Amniotic stem cell (primary cell): ENCODE measurements around the gene PCED1A.

Experiments used
- DNase-seq: peaks from one replicate; lab custom pipeline; 2025; lab: John Stamatoyannopoulos, UW

The PCED1A gene

DNA sequence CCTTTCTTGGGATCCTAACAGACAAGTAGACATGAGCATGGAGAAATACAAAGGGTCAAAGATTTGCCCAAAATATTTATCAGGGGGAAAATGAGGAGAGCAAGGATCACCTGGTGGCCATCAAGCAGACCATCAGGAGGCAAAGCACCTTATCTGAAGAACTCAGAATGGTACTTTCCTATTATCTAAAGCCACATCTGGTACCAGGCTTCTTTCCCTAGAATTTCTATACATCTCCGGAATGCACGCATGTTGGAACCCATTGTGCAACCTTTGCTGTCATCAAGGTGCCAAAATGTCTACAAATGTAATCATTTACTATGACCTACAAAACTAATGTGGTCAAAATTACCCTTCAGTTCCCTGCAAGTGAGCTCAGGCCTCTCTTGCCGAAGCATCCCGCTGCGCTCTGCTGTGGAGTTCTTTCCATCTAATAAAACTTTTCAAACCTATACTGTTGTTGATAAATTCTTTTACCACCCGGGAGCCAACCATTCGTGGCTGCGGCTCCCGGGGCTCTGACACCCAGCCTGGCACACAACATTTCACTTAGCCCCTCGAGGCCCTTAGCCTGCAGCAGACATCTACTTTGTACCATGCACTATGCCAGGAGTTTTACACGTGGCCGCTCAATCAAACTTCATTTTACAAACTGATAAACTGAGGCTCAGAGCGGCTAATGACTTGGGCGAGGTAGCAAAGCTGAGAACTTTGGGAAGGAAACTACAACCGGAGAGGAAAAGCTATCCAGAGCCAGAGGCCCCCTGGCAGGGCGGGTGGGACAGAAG, 36.2 kb downstream of the PCED1A start:
- no peak for DNase-seq

DNA sequence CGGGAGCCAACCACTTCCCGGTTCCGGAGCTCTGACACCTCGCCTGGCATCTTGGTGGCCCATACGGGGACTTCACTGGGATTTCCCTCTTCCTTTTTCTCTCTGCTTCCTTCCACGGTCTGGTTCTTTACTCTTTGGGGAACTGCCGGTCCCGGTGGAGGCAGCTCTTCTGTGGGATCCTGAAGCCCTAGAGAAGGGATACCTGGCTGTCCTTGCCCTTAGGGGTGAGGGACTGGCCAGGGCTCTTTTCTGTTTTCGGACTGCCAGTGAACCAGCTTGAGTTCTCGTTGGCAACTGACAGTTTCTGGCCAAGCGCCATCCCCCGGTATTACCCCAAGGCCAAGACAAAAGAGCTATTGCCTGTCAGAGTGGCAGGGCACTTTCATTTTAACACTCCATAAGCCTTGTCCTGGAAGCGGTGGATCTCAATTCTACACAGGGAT, 39.1 kb downstream of the PCED1A start:
- no peak for DNase-seq

DNA sequence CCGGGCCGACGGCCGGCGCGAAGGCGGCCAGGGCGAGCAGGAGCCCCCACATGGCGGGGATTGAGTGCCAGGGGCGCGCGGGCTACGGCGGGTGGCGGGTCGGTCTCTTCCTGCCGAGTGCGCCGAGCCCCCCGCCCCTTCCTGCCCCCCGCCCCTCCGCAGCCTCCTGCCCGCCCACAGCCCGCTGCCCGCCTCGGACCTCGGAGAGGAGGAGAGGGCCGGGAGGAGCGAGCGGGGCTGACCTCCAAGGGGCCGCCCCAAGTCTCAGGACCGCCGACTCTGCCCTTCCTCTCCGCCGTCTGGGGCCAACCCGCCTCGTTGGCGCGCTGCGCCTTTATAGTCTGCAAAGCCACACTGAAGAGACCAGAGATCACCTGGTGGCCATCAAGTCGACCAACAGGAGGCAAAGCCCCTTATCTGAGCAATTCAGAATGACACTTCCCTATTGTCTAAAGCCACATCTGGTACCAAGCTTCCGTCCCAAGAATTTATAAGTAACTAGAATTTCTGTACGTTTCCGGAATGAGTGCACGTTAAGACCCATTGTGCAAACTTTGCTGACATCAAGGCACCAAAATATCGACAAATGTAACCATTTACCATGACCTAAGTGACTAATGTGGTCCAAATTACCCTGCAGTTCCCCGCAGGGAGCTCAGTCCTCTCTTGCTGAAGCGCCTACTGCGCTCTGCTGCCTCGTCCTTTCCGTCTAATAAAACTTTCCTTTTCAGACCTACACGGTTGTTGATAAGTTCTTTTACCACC, 39.8 kb downstream of the PCED1A start, which contains the start of gene CPXM1:
CPXM1 (minus strand) TSS at position 107 of the 765 bp plus-strand sequence; CDS start at position 52, 55 bp downstream.
- DNase-seq, result no peak

GRCh38 chr20:2799688-2800520, 40.6 kb downstream of the PCED1A start:
- DNase-seq, result no peak

DNA sequence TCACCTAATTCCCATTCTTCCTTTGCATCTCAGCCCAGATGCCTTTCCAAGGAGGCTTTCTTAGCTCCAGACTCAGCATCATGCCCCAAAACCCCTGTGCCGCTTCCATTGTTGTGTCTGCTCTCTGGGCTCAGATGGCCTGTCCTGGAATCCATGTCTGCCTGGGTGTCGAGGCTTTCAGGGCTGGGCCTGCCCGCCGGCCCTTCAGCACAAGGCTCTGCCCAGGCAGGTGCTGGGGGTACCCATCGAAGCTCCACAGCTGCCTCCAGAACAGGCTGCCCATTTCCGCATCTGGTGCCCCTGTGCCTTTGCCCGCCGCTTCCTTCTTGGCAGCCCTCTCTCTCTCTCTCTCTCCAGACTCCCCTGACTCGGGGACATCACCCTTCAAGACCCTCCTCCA, 41.2 kb downstream of the PCED1A start:
- DNase-seq, result no peak

GRCh38 chr20:2798814-2799213, 41.6 kb downstream of the PCED1A start:
- no peak for DNase-seq

GRCh38 chr20:2798095-2798805, 42.2 kb downstream of the PCED1A start:
- DNase-seq, result no peak

DNA sequence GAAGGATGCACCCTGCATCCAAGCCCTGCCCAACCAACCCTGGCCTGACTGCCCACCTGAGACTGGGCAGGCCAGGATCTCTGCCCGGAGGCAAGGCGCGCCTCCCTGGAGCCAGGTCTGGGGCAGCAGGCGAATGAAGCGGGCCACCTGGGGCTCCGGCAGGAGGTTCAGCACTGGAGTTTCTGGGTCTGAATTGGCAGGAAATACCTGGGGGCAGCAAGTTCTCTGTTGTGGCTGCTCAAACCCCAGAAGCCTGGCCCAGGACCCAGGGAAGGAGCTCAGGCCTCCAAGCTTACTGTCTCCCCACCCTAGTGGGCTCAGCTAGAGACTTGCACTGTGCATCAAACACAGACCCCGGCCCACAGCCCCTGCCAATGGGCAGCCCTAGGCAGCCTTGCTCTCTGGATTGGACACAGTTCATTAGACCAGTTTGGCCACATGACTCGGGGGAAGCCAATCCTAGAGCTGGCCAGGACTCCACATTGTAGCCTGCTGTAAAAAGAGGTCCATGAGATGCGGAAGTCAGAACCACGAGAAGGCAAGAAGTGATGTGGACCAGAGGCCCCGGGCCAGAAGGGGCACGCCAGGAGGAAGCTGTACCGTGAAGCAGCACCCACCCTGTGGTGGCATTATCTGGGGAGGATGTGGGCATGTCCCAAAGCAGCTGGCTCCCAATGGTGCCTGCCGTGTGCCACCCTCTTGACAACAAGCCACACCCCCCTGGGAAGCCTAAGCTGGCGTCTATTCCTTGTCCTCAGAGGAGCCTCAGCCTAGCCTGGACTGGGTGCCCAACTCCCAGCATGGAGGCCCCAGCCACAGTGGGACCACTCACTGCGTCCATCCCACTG, 43.1 kb downstream of the PCED1A start:
- DNase-seq, result no peak

DNA sequence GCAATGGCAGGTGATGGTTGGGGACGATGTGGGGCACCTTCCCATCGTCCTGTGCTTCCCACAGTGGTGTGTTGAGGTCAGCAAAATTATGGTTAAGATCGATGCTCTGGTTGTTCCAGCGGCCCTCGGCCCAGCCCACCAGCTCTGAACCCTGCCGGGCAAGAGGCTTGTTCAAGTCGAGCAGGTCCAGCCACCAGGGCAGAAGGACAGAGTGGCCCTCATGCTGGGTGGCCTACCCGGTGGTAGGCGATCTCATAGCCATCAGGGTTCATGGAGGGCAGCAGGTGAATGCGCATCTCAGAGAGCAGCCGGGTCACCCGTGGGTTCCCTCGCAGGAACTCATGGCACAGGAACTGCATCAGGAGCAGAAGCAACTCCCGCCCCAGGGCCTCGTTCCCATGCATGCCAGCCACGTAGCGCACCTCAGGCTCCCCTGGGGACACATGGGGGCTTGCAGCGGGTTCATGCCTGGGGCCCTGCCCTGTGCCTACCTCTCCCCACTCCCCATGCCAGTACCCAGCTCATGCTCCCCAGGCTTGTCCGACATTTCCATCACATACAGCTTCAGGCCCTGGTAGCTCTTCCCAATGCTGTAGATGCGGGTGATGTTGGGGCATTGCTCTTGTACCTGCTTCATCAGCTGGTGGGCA, 44.3 kb downstream of the PCED1A start:
- DNase-seq, result no peak

GRCh38 chr20:2795451-2795850, 45.0 kb downstream of the PCED1A start:
- DNase-seq, result no peak

GRCh38 chr20:2794866-2795447, 45.5 kb downstream of the PCED1A start:
- no peak for DNase-seq

GRCh38 chr20:2794202-2794748, 46.2 kb downstream of the PCED1A start:
- no peak for DNase-seq

GRCh38 chr20:2793471-2793870, 47.0 kb downstream of the PCED1A start:
- no peak for DNase-seq
